ENCODE measurements around the gene CD86.

CD86 gene

GRCh38 chr3:122132949-122133540, 77.9 kb downstream of the CD86 start:
- H3K27me3 ChIP-seq (ENCODE audit: low read length) = no peaks in the 10 kb centered on the region
- H3K9me2 ChIP-seq (replicated peaks; ENCODE audit: insufficient read depth, low read length) = no peaks in the 10 kb centered on the region
- no peak overlapping the region for H3K9ac ChIP-seq (ENCODE audit: low read length)
- TF ChIP-seq EZH2phosphoT487 (conservative IDR thresholded peaks at IDR 0.05; ENCODE audit: low read length) (no peak), CTCF (IDR thresholded peaks at IDR 0.05; ENCODE audit: insufficient read depth, low read length, poor library complexity, severe bottlenecking) (no peak)
- H3F3A ChIP-seq (ENCODE audit: insufficient read depth) = no peaks in the 10 kb centered on the region
- H2AFZ ChIP-seq (ENCODE audit: low read depth, low read length, severe bottlenecking) = no peak overlapping the region
- H3K9me3 ChIP-seq (ENCODE audit: insufficient read depth, low read length) = no peaks in the 10 kb centered on the region
- H4K20me1 ChIP-seq (ENCODE audit: low read depth, low read length) = no peaks in the 10 kb centered on the region
- no peaks in the 10 kb centered on the region for H3K79me2 ChIP-seq (ENCODE audit: insufficient read depth, low read length)
- no peak overlapping the region for H3K4me3 ChIP-seq (ENCODE audit: insufficient read depth, low read length, poor library complexity, severe bottlenecking)
- H3K36me3 ChIP-seq (ENCODE audit: low read length) = no peaks in the 10 kb centered on the region
- no peak overlapping the region for H3K27ac ChIP-seq (ENCODE audit: low read depth, low read length)
- H3K4me2 ChIP-seq (ENCODE audit: low read depth, low read length, poor library complexity, severe bottlenecking) = no peak overlapping the region

GRCh38 chr3:122146466-122146865, 91.3 kb downstream of the CD86 start:
- Histone ChIP-seq H3K79me2 (ENCODE audit: insufficient read depth, low read length) (no peaks in the 10 kb centered on the region), H3K9me3 (ENCODE audit: insufficient read depth, low read length) (no peaks in the 10 kb centered on the region), H3K4me3 (ENCODE audit: insufficient read depth, low read length, poor library complexity, severe bottlenecking) (no peak overlapping the region), H2AFZ (ENCODE audit: low read depth, low read length, severe bottlenecking) (no peak overlapping the region), H3K27me3 (ENCODE audit: low read length) (no peaks in the 10 kb centered on the region), H4K20me1 (ENCODE audit: low read depth, low read length) (no peaks in the 10 kb centered on the region), H3F3A (ENCODE audit: insufficient read depth) (no peaks in the 10 kb centered on the region), H3K9me2 (replicated peaks; ENCODE audit: insufficient read depth, low read length) (no peaks in the 10 kb centered on the region), H3K36me3 (ENCODE audit: low read length) (no peaks in the 10 kb centered on the region), H3K4me2 (ENCODE audit: low read depth, low read length, poor library complexity, severe bottlenecking) (no peak overlapping the region), H3K9ac (ENCODE audit: low read length) (no peak overlapping the region), H3K27ac (ENCODE audit: low read depth, low read length) (no peak overlapping the region)
- no peak for TF ChIP-seq CTCF (IDR thresholded peaks at IDR 0.05; ENCODE audit: insufficient read depth, low read length, poor library complexity, severe bottlenecking)
- TF ChIP-seq EZH2phosphoT487 (conservative IDR thresholded peaks at IDR 0.05; ENCODE audit: low read length) = no peak

GRCh38 chr3:122148941-122149627, 93.9 kb downstream of the CD86 start:
- no peak overlapping the region for H3K4me3 ChIP-seq (ENCODE audit: insufficient read depth, low read length, poor library complexity, severe bottlenecking)
- no peak overlapping the region for H3K27ac ChIP-seq (ENCODE audit: low read depth, low read length)
- H3K9ac ChIP-seq (ENCODE audit: low read length) = no peak overlapping the region
- H3K36me3 ChIP-seq (ENCODE audit: low read length) = no peaks in the 10 kb centered on the region
- H3F3A ChIP-seq (ENCODE audit: insufficient read depth) = no peaks in the 10 kb centered on the region
- no peak overlapping the region for H2AFZ ChIP-seq (ENCODE audit: low read depth, low read length, severe bottlenecking)
- H3K4me2 ChIP-seq (ENCODE audit: low read depth, low read length, poor library complexity, severe bottlenecking) = no peak overlapping the region
- H3K27me3 ChIP-seq (ENCODE audit: low read length) = no peaks in the 10 kb centered on the region
- peaks cover 4% of the 10 kb centered on the region; the same call in 1 of the 2 replicates for H3K9me3 ChIP-seq (ENCODE audit: insufficient read depth, low read length)
- no peaks in the 10 kb centered on the region for H4K20me1 ChIP-seq (ENCODE audit: low read depth, low read length)
- H3K79me2 ChIP-seq (ENCODE audit: insufficient read depth, low read length) = no peaks in the 10 kb centered on the region
- TF ChIP-seq CTCF (IDR thresholded peaks at IDR 0.05; ENCODE audit: insufficient read depth, low read length, poor library complexity, severe bottlenecking) (no peak), EZH2phosphoT487 (conservative IDR thresholded peaks at IDR 0.05; ENCODE audit: low read length) (no peak)
- H3K9me2 ChIP-seq (replicated peaks; ENCODE audit: insufficient read depth, low read length) = no peaks in the 10 kb centered on the region
